COLO668 (cell line): ENCODE measurements around the gene PKN2.
"Not testable (repeated sequence)": the region's sequence is repeated elsewhere in the genome, so short reads cannot be mapped to it uniquely, and the experiment has no call there.

Source experiments
- DNase-seq: peaks from one replicate; lab custom pipeline; 2025; ENCODE audit not compliant: unreplicated experiment; lab: John Stamatoyannopoulos, UW

PKN2 gene

DNA sequence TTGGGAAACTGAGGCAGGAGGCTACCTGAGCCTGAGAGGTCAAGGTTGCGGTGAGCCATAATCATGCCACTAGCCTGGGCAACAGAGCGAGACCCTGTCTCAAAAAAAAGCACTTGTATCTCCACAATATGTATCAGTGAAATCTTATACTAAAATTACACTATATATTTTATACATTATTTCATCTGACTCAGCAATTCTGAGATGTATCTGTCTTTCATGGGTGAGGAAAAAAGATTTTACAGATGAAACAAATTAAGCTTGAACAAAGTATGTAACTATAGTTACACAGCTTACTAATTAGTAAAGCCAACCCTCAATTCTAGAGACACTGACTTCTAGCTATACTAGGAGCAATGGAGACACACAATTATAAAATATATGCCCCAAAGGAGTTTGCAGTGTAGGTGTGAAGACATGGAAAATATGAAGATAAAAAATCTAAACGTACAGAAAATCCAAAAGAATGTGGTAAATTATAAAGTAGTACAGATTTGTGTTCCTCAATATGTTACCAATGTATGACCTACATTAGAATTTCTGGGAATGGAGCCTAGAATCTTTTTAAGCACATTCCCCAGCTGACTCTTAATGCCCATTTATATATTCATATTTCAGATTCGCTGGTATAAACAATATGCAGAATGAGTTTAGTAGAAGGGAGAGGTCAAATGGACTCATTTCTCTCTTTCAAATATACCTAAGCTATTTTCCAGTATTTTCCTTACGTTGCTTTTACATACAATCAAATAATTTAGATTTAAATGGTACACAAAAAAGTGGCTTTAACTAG is 192.7 kb downstream of the PKN2 start:
- DNase-seq = no peak

DNA sequence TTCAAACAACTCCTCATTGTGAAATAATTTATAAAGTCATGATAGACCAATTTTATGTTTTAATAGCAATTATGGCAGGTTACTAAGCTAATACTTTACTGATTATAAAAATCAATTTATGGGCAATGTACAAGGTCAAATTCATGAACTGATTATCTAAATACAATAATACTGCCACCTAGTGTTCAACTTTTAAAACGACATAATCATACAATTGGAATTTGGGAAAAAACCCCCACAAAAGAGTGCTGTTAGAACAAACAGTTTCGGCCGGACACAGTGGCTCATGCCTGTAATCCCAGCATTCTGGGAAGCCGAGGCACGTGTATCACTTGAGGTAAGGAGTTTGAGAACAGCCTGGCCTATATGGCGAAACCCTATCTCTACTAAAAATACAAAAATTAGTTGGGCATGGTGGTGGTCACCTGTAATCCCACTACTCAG is 193.3 kb downstream of the PKN2 start:
- no peak for DNase-seq

DNA sequence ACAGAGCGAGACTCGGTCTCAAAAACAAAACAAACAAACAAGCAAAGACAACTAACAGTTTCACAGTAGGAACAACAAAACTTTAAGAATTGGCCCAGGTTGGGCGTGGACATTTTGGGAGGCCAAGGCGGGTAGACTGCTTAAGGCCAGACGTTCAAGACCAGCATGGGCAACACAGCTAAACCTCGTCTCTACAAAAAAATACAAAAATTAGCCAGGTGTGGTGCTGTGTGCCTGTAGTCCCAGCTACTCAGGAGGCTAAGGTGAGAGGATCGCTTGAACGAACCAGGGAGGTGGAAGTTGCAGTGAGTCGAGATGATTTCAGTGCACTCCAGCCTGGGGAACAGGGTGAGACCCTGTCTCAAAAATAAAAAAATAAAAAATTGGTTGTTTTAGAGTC is 193.8 kb downstream of the PKN2 start:
- no peak for DNase-seq

DNA sequence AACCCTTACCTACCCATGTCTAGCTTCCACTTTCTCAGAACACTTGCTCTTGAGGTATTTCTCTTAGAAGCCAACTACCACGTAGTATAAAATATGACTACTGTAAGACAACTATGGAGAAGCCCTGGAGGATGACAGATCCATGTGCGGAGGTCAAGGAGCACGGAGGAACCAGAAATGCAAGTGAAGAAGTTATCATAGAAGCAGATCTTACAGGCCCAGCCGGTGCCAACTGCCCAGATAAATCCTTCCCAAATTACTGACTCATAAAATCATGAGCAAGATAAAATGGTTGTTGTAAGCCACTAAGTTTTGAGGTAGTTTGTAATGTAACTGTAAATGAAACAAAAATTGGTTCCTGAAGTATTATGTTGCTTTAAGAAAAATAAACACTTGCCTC is 194.7 kb downstream of the PKN2 start:
- DNase-seq = no peak

DNA sequence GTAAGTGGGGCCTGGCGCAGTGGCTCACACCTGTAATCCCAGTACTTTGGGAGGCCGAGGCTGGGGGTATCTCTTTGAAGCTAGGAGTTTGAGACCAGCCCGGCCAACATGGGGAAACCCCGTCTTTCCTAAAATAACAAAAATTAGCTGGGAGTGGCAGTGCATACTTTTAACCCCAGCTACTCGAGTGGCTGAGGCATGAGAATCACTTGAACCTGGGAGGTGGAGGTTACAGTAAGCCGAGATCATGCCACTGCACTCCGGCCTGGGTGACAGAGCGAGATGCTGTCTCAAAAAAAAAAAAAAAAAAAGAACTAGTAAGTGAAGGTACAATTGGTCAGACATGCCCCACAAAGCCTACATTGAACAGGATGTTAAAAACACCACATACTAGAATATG is 196.6 kb downstream of the PKN2 start:
- not testable (repeated sequence) for DNase-seq

DNA sequence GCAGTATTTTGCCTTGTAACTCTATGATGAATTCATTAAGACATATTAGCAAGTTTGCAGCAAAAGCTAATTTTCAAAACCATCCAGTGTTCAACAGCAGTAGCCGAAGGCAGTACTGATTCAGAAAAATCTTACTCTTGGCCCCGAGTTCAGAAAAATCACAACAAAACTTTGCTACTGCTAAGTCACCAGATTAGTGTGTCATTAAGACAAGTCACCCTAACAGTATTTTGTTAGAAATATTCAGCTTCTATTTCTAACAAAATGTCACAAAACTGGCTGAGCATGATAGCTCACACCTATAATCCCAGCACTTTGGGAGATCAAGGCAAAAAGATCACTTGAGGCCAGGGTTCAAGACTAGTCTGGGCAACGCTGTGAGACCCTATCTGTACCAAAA is 199.1 kb downstream of the PKN2 start:
- DNase-seq = no peak
